HFFc6 (cell line): ENCODE results near the gene ITPR1. TPM values are rescaled to one million over a fixed set of nuclear protein-coding genes. Genes with fewer than 3 reads are reported as not detected.

Source experiments
- DNase-seq: peaks from one replicate; pipeline ENCODE4 v3.0.0-alpha.2; 2018
- H3K27ac Mint-ChIP-seq: 2 replicates; pipeline ENCODE4 v1.8.0; 2020; ENCODE audit warnings: mild to moderate bottlenecking, mixed read lengths
- H3K27me3 Mint-ChIP-seq: 2 replicates; pipeline ENCODE4 v1.8.0; 2021; ENCODE audit warnings: mild to moderate bottlenecking, moderate library complexity, mixed read lengths; ENCODE audit not compliant: insufficient read depth
- H3K36me3 Mint-ChIP-seq: 2 replicates; pipeline ENCODE4 v1.8.0; 2021; ENCODE audit warnings: low read depth, mixed read lengths
- H3K4me1 Mint-ChIP-seq: 2 replicates; pipeline ENCODE4 v1.8.0; 2020; ENCODE audit warnings: low read depth, mixed read lengths
- H3K4me3 Mint-ChIP-seq: 2 replicates; pipeline ENCODE4 v1.8.0; 2020; ENCODE audit warnings: mild to moderate bottlenecking, moderate library complexity, mixed read lengths
- H3K9me3 Mint-ChIP-seq: 2 replicates; pipeline ENCODE4 v1.8.0; 2020; ENCODE audit warnings: mild to moderate bottlenecking, mixed read lengths
- total RNA-seq, 6 experiments: library from RNA; stranded (reverse); fragmentation: NEBNext Ultra II Directional; extraction: Animal tissue kit (Norgen Biotek cat#: 25700); gene quantifications; 2 replicates in 1 of 6; 3 replicates in 5 of 6; pipeline ENCODE4 v1.2.3, GENCODE V29; 2021
- TF ChIP-seq, protein P1 (sequence below): fragments of 200-600 bp; sonication (generic); IDR thresholded peaks from 2 replicates; pipeline ENCODE4 v1.5.0; 2021; ENCODE audit warnings: antibody characterized with exemption, mild to moderate bottlenecking

ITPR1 gene
- total RNA-seq, 6 experiments from 2014 or later: 4.9 to 8.3 (median 6.1) TPM

DNA sequence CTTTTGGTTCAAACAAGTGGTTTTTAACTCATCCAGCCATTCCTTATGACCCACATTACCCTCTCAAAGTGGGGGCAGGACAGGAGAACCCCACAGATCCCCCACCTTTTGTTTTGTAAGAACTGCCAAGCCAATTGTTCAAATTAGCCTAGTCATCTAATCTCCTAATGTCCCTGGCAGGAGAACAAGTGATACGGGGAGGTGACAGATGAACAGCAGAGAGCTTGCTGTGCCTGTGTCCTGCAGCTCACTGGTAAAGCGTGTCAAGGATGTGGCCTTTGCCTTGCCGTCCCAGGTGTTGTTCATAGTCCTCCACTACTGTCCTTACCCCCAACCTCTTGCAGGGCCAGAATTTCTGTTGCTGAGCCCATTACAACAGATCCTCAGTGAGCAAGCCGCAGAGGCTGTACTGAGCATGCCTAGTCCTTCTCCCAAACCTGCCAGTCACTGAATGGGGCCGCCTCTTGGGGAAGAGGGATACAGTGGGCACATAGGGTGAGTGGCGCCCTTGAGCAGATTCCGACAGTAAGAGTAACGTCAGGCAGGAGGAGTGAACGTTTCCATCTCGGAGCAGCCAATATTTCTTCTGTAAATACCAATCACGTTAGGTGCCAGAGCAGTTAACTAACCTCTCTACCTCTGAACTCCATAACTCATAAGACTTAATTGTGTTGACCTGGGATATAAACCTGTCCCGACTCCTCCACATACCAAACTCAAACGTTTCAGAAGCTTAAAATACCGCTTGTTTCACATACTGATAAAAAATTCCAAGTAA lies 87.4 kb downstream of the ITPR1 start:
- Mint-ChIP-seq H3K9me3 (no peaks in the 10 kb centered on the region), H3K4me1 (peaks cover 33% of the 10 kb centered on the region), H3K27ac (no peak overlapping the region), H3K36me3 (no peaks in the 10 kb centered on the region), H3K4me3 (no peak overlapping the region), H3K27me3 (peaks cover 6% of the 10 kb centered on the region)
- TF ChIP-seq, protein P1, sequence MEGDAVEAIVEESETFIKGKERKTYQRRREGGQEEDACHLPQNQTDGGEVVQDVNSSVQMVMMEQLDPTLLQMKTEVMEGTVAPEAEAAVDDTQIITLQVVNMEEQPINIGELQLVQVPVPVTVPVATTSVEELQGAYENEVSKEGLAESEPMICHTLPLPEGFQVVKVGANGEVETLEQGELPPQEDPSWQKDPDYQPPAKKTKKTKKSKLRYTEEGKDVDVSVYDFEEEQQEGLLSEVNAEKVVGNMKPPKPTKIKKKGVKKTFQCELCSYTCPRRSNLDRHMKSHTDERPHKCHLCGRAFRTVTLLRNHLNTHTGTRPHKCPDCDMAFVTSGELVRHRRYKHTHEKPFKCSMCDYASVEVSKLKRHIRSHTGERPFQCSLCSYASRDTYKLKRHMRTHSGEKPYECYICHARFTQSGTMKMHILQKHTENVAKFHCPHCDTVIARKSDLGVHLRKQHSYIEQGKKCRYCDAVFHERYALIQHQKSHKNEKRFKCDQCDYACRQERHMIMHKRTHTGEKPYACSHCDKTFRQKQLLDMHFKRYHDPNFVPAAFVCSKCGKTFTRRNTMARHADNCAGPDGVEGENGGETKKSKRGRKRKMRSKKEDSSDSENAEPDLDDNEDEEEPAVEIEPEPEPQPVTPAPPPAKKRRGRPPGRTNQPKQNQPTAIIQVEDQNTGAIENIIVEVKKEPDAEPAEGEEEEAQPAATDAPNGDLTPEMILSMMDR: no peak
- DNase-seq: no peak

DNA sequence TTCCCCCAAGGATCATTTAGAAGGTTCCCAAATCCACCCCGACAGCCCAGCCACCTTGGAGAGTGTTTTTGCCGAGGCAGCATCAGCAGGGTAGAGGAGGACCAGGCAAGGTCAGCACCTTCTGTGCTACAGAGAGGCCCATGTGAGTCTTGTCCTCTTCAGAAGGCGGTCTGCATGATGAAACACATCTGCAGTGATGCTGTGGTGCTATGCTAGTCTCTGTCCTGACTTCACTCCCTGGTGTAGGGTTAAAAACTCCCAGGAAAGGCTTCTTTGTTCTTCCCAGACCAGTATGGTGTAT lies 87.9 kb downstream of the ITPR1 start:
- Mint-ChIP-seq H3K4me1 (peaks cover 33% of the 10 kb centered on the region), H3K27ac (no peak overlapping the region), H3K9me3 (no peaks in the 10 kb centered on the region), H3K4me3 (no peak overlapping the region), H3K27me3 (peaks cover 6% of the 10 kb centered on the region), H3K36me3 (no peaks in the 10 kb centered on the region)
- TF ChIP-seq, protein P1: no peak
- DNase-seq: no peak

DNA sequence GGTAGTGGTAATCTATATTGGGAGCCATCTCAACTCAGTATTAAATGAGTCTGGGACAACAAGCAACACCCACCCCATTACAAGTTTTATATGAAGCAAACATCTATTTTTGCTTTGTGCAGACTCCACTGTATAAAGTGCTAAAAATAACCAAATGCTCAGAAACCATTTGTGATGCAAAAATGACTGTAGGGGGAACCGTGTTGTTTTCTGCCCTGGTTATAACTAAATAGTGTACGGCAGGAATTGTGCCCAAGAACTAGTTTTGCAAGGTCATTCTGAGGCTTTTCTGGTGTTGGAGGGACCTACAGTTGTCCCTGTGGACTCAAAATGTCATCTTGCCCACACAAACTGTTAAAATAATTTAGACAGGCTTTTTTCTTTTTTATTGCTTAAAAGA lies 88.3 kb downstream of the ITPR1 start:
- peaks cover 33% of the 10 kb centered on the region for H3K4me1 Mint-ChIP-seq
- no peak for DNase-seq
- H3K9me3 Mint-ChIP-seq: no peaks in the 10 kb centered on the region
- H3K36me3 Mint-ChIP-seq: no peaks in the 10 kb centered on the region
- TF ChIP-seq, protein P1: no peak
- no peak overlapping the region for H3K27ac Mint-ChIP-seq
- no peak overlapping the region for H3K4me3 Mint-ChIP-seq
- H3K27me3 Mint-ChIP-seq: peaks cover 6% of the 10 kb centered on the region

DNA sequence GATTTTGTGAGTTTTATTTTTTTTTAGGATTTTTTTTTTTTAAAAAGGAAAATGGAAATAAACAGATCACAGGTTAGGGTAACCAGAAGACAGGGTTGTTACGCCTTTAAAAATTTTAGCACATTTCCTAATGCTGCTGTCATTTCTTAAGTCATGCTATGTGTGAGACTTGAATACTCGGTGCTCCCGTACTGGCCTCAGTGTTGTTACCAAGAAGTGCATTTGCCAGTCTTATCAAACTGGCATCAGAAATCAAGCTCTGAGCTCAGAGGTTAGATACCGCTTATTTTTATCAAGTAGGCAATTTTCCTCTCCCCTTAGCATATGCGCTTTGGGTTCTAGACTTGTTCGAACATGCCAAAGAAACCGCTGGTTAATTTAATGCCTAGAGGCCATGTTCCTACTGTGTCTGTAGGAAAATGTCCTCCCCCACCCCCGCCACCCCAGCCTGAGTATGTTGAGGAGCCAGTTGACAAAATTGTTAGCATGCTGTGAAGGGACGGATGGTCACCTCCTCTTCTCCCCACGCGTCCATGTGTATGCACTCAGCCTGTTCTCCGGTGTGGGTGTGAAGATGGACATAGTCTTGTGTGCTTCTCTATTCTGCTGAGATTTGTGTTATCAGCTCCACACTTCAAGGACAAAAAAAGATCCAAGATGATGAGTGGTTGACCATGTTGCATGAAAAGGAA lies 88.9 kb downstream of the ITPR1 start:
- H3K4me3 Mint-ChIP-seq: peak overlapping the region; percentile 69; the same call in 1 of the 2 replicates
- no peaks in the 10 kb centered on the region for H3K36me3 Mint-ChIP-seq
- peaks cover 6% of the 10 kb centered on the region for H3K27me3 Mint-ChIP-seq
- DNase-seq: no peak
- H3K27ac Mint-ChIP-seq: no peak overlapping the region
- H3K4me1 Mint-ChIP-seq: peaks cover 33% of the 10 kb centered on the region
- TF ChIP-seq, protein P1: no peak
- no peaks in the 10 kb centered on the region for H3K9me3 Mint-ChIP-seq

DNA sequence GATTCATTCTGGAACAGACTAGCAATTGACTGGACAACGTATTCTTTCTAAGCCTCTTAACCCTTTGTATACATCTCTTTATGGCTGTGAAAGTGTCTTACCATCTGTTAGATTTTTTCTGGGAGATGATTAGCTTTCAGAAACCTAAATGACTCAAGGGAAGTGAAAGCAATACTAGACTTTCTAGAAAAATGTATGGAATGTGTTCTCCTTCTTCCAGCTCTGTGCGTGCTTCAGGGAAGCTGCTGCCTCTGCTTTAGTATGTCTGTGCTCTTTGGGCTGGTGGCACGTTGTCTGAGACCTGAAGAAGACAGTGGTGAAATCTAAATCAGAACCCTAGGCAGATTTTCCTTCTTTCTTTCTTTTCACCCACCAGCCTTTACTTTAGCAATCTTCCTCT lies 89.5 kb downstream of the ITPR1 start:
- Mint-ChIP-seq H3K27me3 (peaks cover 6% of the 10 kb centered on the region), H3K9me3 (no peaks in the 10 kb centered on the region), H3K27ac (peak overlapping the region; percentile 62), H3K4me3 (peak overlapping the region; percentile 69), H3K4me1 (peaks cover 33% of the 10 kb centered on the region), H3K36me3 (no peaks in the 10 kb centered on the region)
- TF ChIP-seq, protein P1: no peak
- no peak for DNase-seq
